ENCODE results near the gene TRIM67.
"Not testable (repeated sequence)": the region's sequence is repeated elsewhere in the genome, so short reads cannot be mapped to it uniquely, and the experiment has no call there.

DNA sequence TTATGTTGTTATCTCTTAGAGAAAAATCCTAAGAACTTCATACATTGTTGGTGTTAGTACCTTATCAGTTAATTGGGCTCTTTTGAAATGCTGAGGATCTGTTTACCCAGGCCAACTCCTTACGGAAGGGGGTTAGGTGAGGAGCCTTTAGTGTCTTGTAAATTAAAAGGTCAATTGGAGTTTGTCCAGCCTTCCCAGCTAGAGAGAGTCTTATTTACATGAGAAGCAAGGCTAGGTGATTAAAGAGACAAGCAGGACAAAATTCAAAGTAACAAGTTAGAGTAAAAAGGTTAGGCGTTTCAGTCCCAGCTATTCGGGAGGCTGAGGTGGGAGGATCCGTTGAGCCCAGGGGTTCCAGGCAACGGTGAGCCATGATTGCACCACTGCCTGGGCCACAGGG is 50.4 kb downstream of the TRIM67 start:
- TF ChIP-seq ZNF8 (CRISPR knock-in tag; IDR thresholded peaks at IDR 0.05): not testable (repeated sequence)
- TF ChIP-seq, protein P1, sequence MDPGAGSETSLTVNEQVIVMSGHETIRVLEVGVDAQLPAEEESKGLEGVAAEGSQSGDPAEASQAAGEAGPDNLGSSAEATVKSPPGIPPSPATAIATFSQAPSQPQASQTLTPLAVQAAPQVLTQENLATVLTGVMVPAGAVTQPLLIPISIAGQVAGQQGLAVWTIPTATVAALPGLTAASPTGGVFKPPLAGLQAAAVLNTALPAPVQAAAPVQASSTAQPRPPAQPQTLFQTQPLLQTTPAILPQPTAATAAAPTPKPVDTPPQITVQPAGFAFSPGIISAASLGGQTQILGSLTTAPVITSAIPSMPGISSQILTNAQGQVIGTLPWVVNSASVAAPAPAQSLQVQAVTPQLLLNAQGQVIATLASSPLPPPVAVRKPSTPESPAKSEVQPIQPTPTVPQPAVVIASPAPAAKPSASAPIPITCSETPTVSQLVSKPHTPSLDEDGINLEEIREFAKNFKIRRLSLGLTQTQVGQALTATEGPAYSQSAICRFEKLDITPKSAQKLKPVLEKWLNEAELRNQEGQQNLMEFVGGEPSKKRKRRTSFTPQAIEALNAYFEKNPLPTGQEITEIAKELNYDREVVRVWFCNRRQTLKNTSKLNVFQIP (CRISPR knock-in tag; IDR thresholded peaks at IDR 0.05; ENCODE audit: borderline replicate concordance, low read depth): not testable (repeated sequence)

All from SK-N-SH treated with all-trans-retinoic acid at 6 μM for 48 hours (cell line).